SJCRH30 (cell line): Measurements from ENCODE around the gene DMAC2L. TPM values are rescaled to one million over a fixed set of nuclear protein-coding genes. Genes with fewer than 3 reads are reported as not detected.
A peak's percentile ranks its signal among the peaks of the same experiment; 100 is the strongest.

ENCODE experiments used
- DNase-seq, 2 experiments: peaks; one replicate each; pipeline ENCODE4 v3.0.0-alpha.2; 2015 to 2020
- H3K27ac ChIP-seq: fragments of 250-450 bp; sonication (Bioruptor Pico); 2 replicates; pipeline ENCODE4 v1.5.1; 2020; ENCODE audit warnings: mild to moderate bottlenecking, moderate library complexity
- H3K27me3 ChIP-seq: fragments of 250-450 bp; sonication (Bioruptor Pico); 2 replicates; pipeline ENCODE4 v1.5.1; 2020; ENCODE audit warnings: mild to moderate bottlenecking, moderate library complexity
- H3K36me3 ChIP-seq: fragments of 250-450 bp; sonication (Bioruptor Pico); 2 replicates; pipeline ENCODE4 v1.5.1; 2020; ENCODE audit warnings: mild to moderate bottlenecking, moderate library complexity
- H3K4me1 ChIP-seq: fragments of 250-450 bp; sonication (Bioruptor Pico); 2 replicates; pipeline ENCODE4 v1.5.1; 2020; ENCODE audit warnings: mild to moderate bottlenecking, moderate library complexity
- H3K4me3 ChIP-seq: fragments of 250-450 bp; sonication (Bioruptor Pico); 2 replicates; pipeline ENCODE4 v1.5.1; 2020; ENCODE audit warnings: mild to moderate bottlenecking, moderate library complexity
- H3K9me3 ChIP-seq: fragments of 250-450 bp; sonication (Bioruptor Pico); replicated peaks from 2 replicates; pipeline ENCODE4 v1.5.1; 2020; ENCODE audit warnings: mild to moderate bottlenecking, moderate library complexity
- total RNA-seq: library from RNA; depleted of rRNA; stranded (reverse); fragments of >200 nt; shearing (Covaris generic); gene quantifications from 2 replicates; pipeline ENCODE4 v1.2.3, GENCODE V29; 2014; rRNA removed

DMAC2L gene
- total RNA-seq, 1 experiment from 2014 or later = 9.8 TPM

- H3K27me3 ChIP-seq = no peaks in the 10 kb centered on the region
- H3K4me1 ChIP-seq = no peaks in the 10 kb centered on the region
- DNase-seq = peak in 1 of 2 experiments; percentile 6
- no peak overlapping the region for H3K27ac ChIP-seq
- H3K9me3 ChIP-seq = no peaks in the 10 kb centered on the region
- no peaks in the 10 kb centered on the region for H3K36me3 ChIP-seq
- H3K4me3 ChIP-seq = no peak overlapping the region
These were observed 59.4 kb downstream of the DMAC2L start for GRCh38 chr14:50371546-50371945.

DNA sequence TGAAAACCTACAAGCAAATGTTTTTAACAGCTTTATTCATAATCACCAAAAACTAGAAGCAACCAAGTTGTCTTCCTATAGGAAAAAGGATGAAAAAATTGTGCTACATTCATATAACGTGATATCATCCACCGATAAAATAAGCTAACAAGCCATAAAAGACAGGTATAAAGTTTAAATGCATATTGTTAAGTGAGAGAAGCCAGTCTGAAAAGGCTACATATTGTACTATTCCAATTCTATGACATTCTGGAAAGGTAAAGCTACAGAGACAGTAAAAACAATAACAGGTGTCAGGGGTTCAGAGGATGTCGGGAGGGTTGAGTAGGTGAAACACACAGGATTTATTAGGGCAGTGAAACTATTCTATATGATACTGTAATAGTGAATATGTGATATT, 61.8 kb downstream of the DMAC2L start:
- Histone ChIP-seq H3K4me1 (no peaks in the 10 kb centered on the region), H3K9me3 (no peaks in the 10 kb centered on the region), H3K36me3 (no peaks in the 10 kb centered on the region), H3K27me3 (no peaks in the 10 kb centered on the region), H3K27ac (no peak overlapping the region), H3K4me3 (no peak overlapping the region)
- no peak for DNase-seq

- DNase-seq = no peak
- no peaks in the 10 kb centered on the region for H3K9me3 ChIP-seq
- no peak overlapping the region for H3K4me3 ChIP-seq
- H3K36me3 ChIP-seq = no peaks in the 10 kb centered on the region
- no peak overlapping the region for H3K27ac ChIP-seq
- no peaks in the 10 kb centered on the region for H3K4me1 ChIP-seq
- no peaks in the 10 kb centered on the region for H3K27me3 ChIP-seq
These were observed 63.6 kb downstream of the DMAC2L start for GRCh38 chr14:50375760-50376159.

Other genes starting within 250 kb of the DMAC2L start
- 7.8 and 11.6 TPM in 2 replicates for gene VCPKMT, start 195.8 kb upstream of the DMAC2L start, total RNA-seq
- 30.6 and 30.7 TPM in 2 replicates for gene SOS2, start 80.7 kb upstream of the DMAC2L start, total RNA-seq
- 14.6 and 15.2 TPM in 2 replicates for gene L2HGDH, start 95 bp upstream of the DMAC2L start, total RNA-seq
- gene CDKL1, start 84.6 kb downstream of the DMAC2L start, total RNA-seq = 4.5 and 6.1 TPM in 2 replicates
- 45.1 and 57.3 TPM in 2 replicates for gene MAP4K5, start 220.2 kb downstream of the DMAC2L start, total RNA-seq
- 0.59 and 0.66 TPM in 2 replicates for gene ATL1, start 247.8 kb downstream of the DMAC2L start, total RNA-seq